Loucy (cell line): ENCODE data around the gene BCL2.

Experiments used
- H2AFZ ChIP-seq: fragments of 200-600 bp; sonication (generic); 2 replicates; pipeline ENCODE4 v1.6.0; 2016; ENCODE audit warnings: antibody characterized with exemption, mild to moderate bottlenecking, low read length, moderate library complexity
- H3F3A ChIP-seq: fragments of 200-600 bp; 2 replicates; pipeline ENCODE4 v1.6.0; 2016; ENCODE audit warnings: antibody characterized with exemption, low read depth, mild to moderate bottlenecking
- H3K27me3 ChIP-seq: fragments of 200-600 bp; sonication (generic); 2 replicates; pipeline ENCODE4 v1.6.1; 2014; ENCODE audit warnings: low read length, mild to moderate bottlenecking; ENCODE audit not compliant: insufficient read depth, poor library complexity, severe bottlenecking
- H3K36me3 ChIP-seq: fragments of 200-600 bp; sonication (generic); 2 replicates; pipeline ENCODE4 v1.6.1; 2016; ENCODE audit warnings: low read length; ENCODE audit not compliant: insufficient read depth
- H3K4me1 ChIP-seq: fragments of 200-600 bp; sonication (generic); 2 replicates; pipeline ENCODE4 v1.5.1; 2014; ENCODE audit warnings: low read length, mild to moderate bottlenecking; ENCODE audit not compliant: insufficient read depth, poor library complexity, severe bottlenecking
- H3K4me2 ChIP-seq: fragments of 200-600 bp; sonication (generic); 2 replicates; pipeline ENCODE4 v1.6.0; 2014; ENCODE audit warnings: antibody characterized with exemption, low read length, low read depth, mild to moderate bottlenecking; ENCODE audit not compliant: poor library complexity, severe bottlenecking
- H3K4me3 ChIP-seq: fragments of 200-600 bp; sonication (generic); 2 replicates; pipeline ENCODE4 v1.5.1; 2014; ENCODE audit warnings: low read length, mild to moderate bottlenecking, mixed read lengths; ENCODE audit not compliant: poor library complexity, severe bottlenecking
- H3K79me2 ChIP-seq: fragments of 200-600 bp; sonication (generic); 2 replicates; pipeline ENCODE4 v1.6.1; 2014; ENCODE audit warnings: low read length; ENCODE audit not compliant: insufficient read depth
- H3K9ac ChIP-seq: fragments of 200-600 bp; sonication (generic); 2 replicates; pipeline ENCODE4 v1.6.0; 2014; ENCODE audit warnings: mild to moderate bottlenecking, low read depth, low read length, moderate library complexity; ENCODE audit not compliant: poor library complexity, severe bottlenecking
- H3K9me2 ChIP-seq: fragments of 200-600 bp; sonication (generic); replicated peaks from 2 replicates; pipeline ENCODE4 v1.6.1; 2016; ENCODE audit warnings: low read depth, low read length, mixed read lengths
- H3K9me3 ChIP-seq: fragments of 200-600 bp; sonication (generic); 2 replicates; pipeline ENCODE4 v1.6.1; 2014; ENCODE audit warnings: mild to moderate bottlenecking, antibody characterized with exemption, low read length, low read depth; ENCODE audit not compliant: insufficient read depth
- H4K20me1 ChIP-seq: fragments of 200-600 bp; sonication (generic); 2 replicates; pipeline ENCODE4 v1.6.0; 2014; ENCODE audit warnings: antibody characterized with exemption, low read length, mild to moderate bottlenecking; ENCODE audit not compliant: insufficient read depth, poor library complexity, severe bottlenecking
- CTCF ChIP-seq: fragments of 200-600 bp; sonication (generic); conservative IDR thresholded peaks from 2 replicates; pipeline ENCODE4 v1.5.1; 2014; ENCODE audit warnings: mild to moderate bottlenecking, antibody characterized with exemption, low read length
- EZH2phosphoT487 ChIP-seq: fragments of 200-600 bp; IDR thresholded peaks from 2 replicates; pipeline ENCODE4 v1.6.1; 2018; ENCODE audit warnings: antibody characterized with exemption, mild to moderate bottlenecking, moderate library complexity, borderline replicate concordance

BCL2 gene

DNA sequence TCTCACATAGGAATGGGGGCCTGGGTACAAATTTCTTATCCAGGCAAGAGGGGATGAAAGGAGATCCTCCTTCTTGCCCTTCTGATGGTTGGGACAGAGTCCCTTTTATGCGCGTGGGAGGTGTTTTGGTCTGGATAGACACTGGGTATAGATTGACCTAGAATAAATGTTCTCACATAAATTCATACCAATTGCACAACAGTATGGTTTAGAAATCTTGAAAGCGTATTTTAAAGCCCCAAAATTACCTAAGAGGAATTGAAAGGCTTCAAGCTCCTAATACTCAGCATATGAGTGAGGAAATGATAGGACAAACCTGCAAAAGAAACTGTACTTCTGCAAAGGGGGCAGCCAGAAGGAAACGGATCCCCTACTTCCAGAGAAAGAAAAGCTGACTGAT lies 2.6 kb upstream of the BCL2 start:
- TF ChIP-seq EZH2phosphoT487 (no peak), CTCF (no peak)
- H3K79me2 ChIP-seq, result peaks cover 24% of the 10 kb centered on the region
- H3K27me3 ChIP-seq, result peaks cover 7% of the 10 kb centered on the region
- H3K4me1 ChIP-seq, result peaks cover 31% of the 10 kb centered on the region
- no peaks in the 10 kb centered on the region for H3K9me2 ChIP-seq
- H2AFZ ChIP-seq, result peak overlapping the region; percentile 67; the same call in 1 of the 2 replicates
- peak overlapping the region; percentile 52 for H3K4me2 ChIP-seq
- no peaks in the 10 kb centered on the region for H3K9me3 ChIP-seq
- H3K36me3 ChIP-seq, result no peaks in the 10 kb centered on the region
- H3K9ac ChIP-seq, result peak overlapping the region; percentile 53
- H3K4me3 ChIP-seq, result no peak overlapping the region
- 0 out of 2 replicates have a peak, but pooled peaks cover 5% of the 10 kb centered on the region for H3F3A ChIP-seq
- H4K20me1 ChIP-seq, result peaks cover 18% of the 10 kb centered on the region

- no peaks in the 10 kb centered on the region for H3K36me3 ChIP-seq
- peaks cover 8% of the 10 kb centered on the region; the same call in 1 of the 2 replicates for H3F3A ChIP-seq
- peak overlapping the region; percentile 62; the same call in 1 of the 2 replicates for H2AFZ ChIP-seq
- peak overlapping the region; percentile 84 for H3K9ac ChIP-seq
- no peak for TF ChIP-seq EZH2phosphoT487
- TF ChIP-seq CTCF, result no peak
- H3K9me2 ChIP-seq, result no peaks in the 10 kb centered on the region
- peaks cover 7% of the 10 kb centered on the region for H3K27me3 ChIP-seq
- H3K79me2 ChIP-seq, result peaks cover 33% of the 10 kb centered on the region
- no peaks in the 10 kb centered on the region for H3K9me3 ChIP-seq
- peaks cover 27% of the 10 kb centered on the region for H4K20me1 ChIP-seq
- H3K4me2 ChIP-seq, result peak overlapping the region; percentile 70
- H3K4me3 ChIP-seq, result peak overlapping the region; percentile 76
- peaks cover 35% of the 10 kb centered on the region for H3K4me1 ChIP-seq
Measured at GRCh38 chr18:63321291-63321690, 1.7 kb upstream of the BCL2 start.

- no peak for TF ChIP-seq CTCF
- TF ChIP-seq EZH2phosphoT487, result no peak
- Histone ChIP-seq H3K4me1 (peaks cover 38% of the 10 kb centered on the region), H3K9me2 (no peaks in the 10 kb centered on the region), H3K4me3 (peak overlapping the region; percentile 76), H3K36me3 (no peaks in the 10 kb centered on the region), H3K79me2 (peaks cover 37% of the 10 kb centered on the region), H3K9ac (peak overlapping the region; percentile 84), H4K20me1 (peaks cover 30% of the 10 kb centered on the region), H3K4me2 (peak overlapping the region; percentile 70), H3F3A (peaks cover 8% of the 10 kb centered on the region; the same call in 1 of the 2 replicates), H3K27me3 (peaks cover 7% of the 10 kb centered on the region), H2AFZ (peak overlapping the region; percentile 62; the same call in 1 of the 2 replicates), H3K9me3 (no peaks in the 10 kb centered on the region)
Measured at GRCh38 chr18:63320975-63321265, 1.4 kb upstream of the BCL2 start.
